ENCODE data around the gene NEB. TPM values are rescaled to one million over a fixed set of nuclear protein-coding genes. Genes with fewer than 3 reads are reported as not detected.

Gene NEB
- total RNA-seq, 2 experiments from 2014 or later, result 0.12 to 0.26 TPM

DNA sequence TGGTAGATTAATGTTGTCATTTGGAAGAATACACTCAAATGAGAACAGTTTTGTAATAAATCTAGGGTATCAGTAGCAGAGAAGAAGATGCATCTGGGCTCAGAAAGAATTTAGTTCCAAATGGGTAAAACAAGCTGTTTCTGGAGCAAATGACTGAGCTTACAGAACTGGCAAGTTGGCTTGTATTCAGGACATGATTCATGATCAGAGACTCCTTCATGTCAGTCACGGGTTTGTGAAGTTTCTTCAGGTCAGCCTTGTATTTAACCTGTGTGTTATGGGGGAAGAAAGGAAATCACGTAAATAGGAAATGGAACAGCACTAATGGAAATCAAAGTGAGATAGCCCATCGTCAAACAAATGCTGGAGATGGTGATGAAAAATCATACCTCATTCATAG, 215.5 kb downstream of the NEB start:
- Mint-ChIP-seq H3K36me3 (no peaks in the 10 kb centered on the region), H3K27ac (no peak overlapping the region), H3K27me3 (no peaks in the 10 kb centered on the region), H3K4me3 (no peak overlapping the region), H3K4me1 (no peaks in the 10 kb centered on the region), H3K9me3 (ENCODE audit: low read depth) (no peaks in the 10 kb centered on the region)
- no peak for ATAC-seq
- DNase-seq, result no peak
- CTCF ChIA-PET, result no interaction called here

DNA sequence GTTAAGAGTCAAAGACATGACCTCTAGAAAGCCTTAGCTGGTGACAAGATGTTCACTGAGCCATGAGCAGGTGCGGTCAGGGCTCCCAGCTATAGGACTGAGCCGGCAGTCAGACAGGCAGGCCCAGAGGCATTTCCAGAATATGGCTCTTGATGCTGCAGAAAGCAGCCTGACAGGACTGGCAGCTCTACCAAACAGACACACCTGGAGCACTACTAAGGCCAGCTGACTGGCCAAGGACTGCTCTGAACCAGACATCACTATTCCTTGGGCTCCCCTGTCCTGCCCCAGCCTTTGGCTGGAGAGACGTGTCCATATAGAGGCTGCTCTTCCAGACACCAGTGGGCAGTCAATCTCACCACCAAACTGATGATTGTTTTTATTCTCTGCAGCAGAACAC, 225.8 kb downstream of the NEB start:
- Mint-ChIP-seq H3K27ac (no peak overlapping the region), H3K4me1 (no peaks in the 10 kb centered on the region), H3K9me3 (ENCODE audit: low read depth) (no peaks in the 10 kb centered on the region), H3K4me3 (no peak overlapping the region), H3K36me3 (no peaks in the 10 kb centered on the region), H3K27me3 (no peaks in the 10 kb centered on the region)
- DNase-seq, result no peak
- no peak for ATAC-seq
- CTCF ChIA-PET, result no interaction called here

DNA sequence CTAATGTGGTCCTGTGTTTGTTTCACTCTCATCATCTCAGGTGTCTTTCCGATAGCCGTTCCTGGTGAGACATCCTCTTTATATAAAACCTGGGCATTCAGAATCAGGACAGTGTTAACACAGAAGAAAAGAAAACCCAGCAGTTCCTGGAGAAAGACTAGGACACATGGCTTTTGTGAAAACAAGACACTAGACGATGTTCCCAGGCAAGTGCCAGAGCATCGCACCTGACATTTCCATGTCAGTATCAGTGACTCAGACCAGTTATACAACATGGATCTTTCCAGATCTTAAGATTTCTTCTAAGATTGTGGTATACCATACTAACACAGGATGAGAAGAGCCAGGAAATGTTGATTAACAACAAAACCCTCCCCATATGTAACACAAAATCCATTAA, 228.1 kb downstream of the NEB start:
- no peak overlapping the region for H3K4me3 Mint-ChIP-seq
- no peaks in the 10 kb centered on the region for H3K9me3 Mint-ChIP-seq (ENCODE audit: low read depth)
- CTCF ChIA-PET, result no interaction called here
- H3K36me3 Mint-ChIP-seq, result no peaks in the 10 kb centered on the region
- no peak for DNase-seq
- no peaks in the 10 kb centered on the region for H3K27me3 Mint-ChIP-seq
- no peak for ATAC-seq
- H3K27ac Mint-ChIP-seq, result no peak overlapping the region
- H3K4me1 Mint-ChIP-seq, result no peaks in the 10 kb centered on the region

DNA sequence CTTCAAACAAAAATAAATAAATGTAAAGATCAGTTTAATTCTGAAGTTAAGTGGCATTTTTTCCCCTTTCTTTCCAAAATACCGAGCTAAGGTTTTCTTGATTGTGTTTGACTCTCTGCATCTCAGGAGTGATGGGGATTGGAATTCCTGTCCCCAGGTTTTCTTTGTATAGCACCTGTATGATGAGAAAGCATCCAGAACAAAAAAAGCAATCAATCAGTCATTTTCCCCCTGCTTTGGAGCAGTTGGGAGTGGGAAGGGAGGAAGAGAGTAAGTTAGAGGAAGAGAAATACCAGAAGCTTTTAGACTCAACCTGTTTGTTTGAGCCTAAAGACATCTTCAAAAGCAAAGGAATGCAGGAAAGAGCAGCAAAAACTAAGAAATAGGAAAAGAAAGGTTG, 236.1 kb downstream of the NEB start:
- no peaks in the 10 kb centered on the region for H3K27me3 Mint-ChIP-seq
- no peaks in the 10 kb centered on the region for H3K9me3 Mint-ChIP-seq (ENCODE audit: low read depth)
- H3K4me1 Mint-ChIP-seq, result no peaks in the 10 kb centered on the region
- H3K36me3 Mint-ChIP-seq, result peaks cover 3% of the 10 kb centered on the region
- ATAC-seq (no peak), DNase-seq (no peak)
- H3K27ac Mint-ChIP-seq, result no peak overlapping the region
- CTCF ChIA-PET, result no interaction called here
- no peak overlapping the region for H3K4me3 Mint-ChIP-seq

DNA sequence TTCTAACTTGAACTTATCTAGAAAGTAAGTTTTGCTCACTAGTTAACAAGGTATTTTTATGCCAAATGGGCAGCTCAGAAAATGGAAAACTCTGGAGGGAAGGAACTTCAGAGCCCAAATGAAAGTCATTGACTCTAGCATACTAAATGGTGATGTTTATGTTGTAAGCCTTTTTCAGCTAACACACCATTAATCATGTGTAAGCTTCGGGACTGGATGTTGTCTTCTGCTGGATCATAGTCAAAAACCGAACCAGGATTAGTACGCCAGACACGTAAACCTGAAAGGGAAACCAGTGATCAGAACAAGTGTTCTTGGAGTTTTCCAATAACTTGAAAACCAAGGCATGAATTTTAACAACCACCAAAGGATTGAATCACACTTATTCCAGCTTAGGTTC, 242.8 kb downstream of the NEB start:
- Mint-ChIP-seq H3K4me1 (no peaks in the 10 kb centered on the region), H3K36me3 (peaks cover 22% of the 10 kb centered on the region), H3K27ac (no peak overlapping the region), H3K4me3 (no peak overlapping the region), H3K9me3 (ENCODE audit: low read depth) (no peaks in the 10 kb centered on the region), H3K27me3 (no peaks in the 10 kb centered on the region)
- DNase-seq, result no peak
- ATAC-seq, result no peak
- CTCF ChIA-PET, result no interaction called here

DNA sequence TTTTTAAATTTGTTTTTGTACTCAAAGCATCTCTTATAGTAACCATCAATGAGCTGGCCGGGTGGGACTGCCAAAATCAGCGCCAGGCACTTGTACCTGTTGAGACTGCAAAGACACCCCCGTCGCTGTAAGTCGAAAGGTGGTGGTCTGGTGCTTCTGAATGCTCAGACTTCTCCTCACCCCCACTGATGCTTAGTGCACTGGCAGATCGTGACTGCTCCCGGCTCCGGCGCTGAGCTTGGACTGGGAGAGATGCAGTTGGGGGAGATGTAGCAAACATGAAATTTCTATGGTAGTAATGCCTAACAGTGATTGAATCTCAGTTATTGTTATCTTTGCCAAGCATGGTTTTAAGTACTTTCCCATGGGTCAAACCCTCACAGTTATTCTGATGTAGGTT, 244.0 kb downstream of the NEB start:
- CTCF ChIA-PET, result no interaction called here
- no peak overlapping the region for H3K27ac Mint-ChIP-seq
- DNase-seq (no peak), ATAC-seq (no peak)
- H3K9me3 Mint-ChIP-seq (ENCODE audit: low read depth), result no peaks in the 10 kb centered on the region
- H3K4me3 Mint-ChIP-seq, result no peak overlapping the region
- H3K27me3 Mint-ChIP-seq, result no peaks in the 10 kb centered on the region
- H3K36me3 Mint-ChIP-seq, result peaks cover 34% of the 10 kb centered on the region
- peaks cover 8% of the 10 kb centered on the region for H3K4me1 Mint-ChIP-seq

DNA sequence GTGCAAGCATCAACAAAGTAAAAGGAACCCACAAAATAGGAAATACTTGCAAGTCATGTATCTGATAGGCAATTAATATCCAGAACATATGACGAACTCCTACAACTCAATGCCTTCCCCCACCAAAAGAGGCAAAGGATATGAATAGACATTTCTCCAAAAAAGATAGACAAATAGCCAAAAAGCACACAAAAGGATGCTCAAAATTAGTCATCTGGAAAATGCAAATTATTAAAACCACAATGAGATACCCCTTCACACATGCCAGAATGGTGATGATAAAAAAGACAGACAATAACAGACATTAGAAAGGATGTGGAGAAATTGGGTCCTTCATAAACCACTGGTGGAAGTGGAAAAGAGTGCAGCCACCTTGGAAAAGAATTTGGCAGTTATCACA, 248.2 kb downstream of the NEB start:
- CTCF ChIA-PET, result no interaction called here
- Mint-ChIP-seq H3K36me3 (peaks cover 59% of the 10 kb centered on the region), H3K27ac (no peak overlapping the region)

DNA sequence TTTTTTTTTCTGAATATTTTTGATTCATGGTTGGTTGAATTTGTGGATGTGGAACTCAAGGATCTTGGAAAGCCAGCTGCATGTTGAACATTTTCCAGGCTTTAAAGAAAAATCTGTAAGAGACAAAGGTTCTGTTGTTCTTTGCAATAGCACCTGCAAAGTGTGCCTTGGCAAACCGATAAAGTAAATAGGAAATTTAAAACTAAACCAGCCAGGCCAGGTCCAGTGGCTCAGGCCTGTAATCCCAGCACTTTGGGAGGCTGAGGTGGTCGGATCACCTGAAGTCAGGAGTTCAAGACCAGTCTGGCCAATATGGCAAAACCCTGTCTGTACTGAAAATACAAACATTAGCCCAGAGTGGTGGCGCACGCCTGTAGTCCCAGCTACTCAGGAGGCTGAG, 250.2 kb downstream of the NEB start:
- H3K27me3 Mint-ChIP-seq, result no peaks in the 10 kb centered on the region
- H3K27ac Mint-ChIP-seq, result no peak overlapping the region
- H3K9me3 Mint-ChIP-seq (ENCODE audit: low read depth), result peaks cover 3% of the 10 kb centered on the region
- H3K4me1 Mint-ChIP-seq, result peaks cover 34% of the 10 kb centered on the region
- ATAC-seq (no peak), DNase-seq (no peak)
- peaks cover 68% of the 10 kb centered on the region for H3K36me3 Mint-ChIP-seq
- CTCF ChIA-PET, result no interaction called here
- no peak overlapping the region for H3K4me3 Mint-ChIP-seq

More for the DNA sequence above, 248.2 kb downstream of the NEB start:
- Mint-ChIP-seq H3K4me1 (peaks cover 27% of the 10 kb centered on the region), H3K9me3 (ENCODE audit: low read depth) (no peaks in the 10 kb centered on the region), H3K27me3 (no peaks in the 10 kb centered on the region), H3K4me3 (no peak overlapping the region)
- DNase-seq (no peak), ATAC-seq (peak; percentile 42)

DNA sequence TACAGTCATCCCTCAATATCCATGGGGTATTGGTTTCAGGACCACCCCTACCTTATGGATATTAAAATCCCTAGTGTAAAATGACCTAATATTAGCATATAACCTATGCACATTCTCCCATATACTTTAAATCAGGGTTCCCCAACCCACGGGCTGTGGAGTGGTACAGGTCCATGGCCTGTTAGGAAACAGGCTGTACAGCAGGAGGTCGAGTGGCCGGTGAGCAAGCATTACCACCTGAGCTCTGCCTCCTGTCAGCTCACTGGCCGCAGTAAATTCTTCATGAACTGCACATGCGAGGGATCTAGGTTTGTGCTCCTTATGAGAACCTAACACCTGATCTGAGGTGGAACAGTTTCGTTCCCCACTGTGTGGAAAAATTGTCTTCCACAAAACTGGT, 250.7 kb downstream of the NEB start:
- CTCF ChIA-PET, result no interaction called here
- no peaks in the 10 kb centered on the region for H3K27me3 Mint-ChIP-seq
- H3K4me3 Mint-ChIP-seq, result no peak overlapping the region
- no peak overlapping the region for H3K27ac Mint-ChIP-seq
- DNase-seq (no peak), ATAC-seq (no peak)
- H3K9me3 Mint-ChIP-seq (ENCODE audit: low read depth), result peaks cover 3% of the 10 kb centered on the region
- H3K36me3 Mint-ChIP-seq, result peaks cover 74% of the 10 kb centered on the region
- peaks cover 34% of the 10 kb centered on the region for H3K4me1 Mint-ChIP-seq

DNA sequence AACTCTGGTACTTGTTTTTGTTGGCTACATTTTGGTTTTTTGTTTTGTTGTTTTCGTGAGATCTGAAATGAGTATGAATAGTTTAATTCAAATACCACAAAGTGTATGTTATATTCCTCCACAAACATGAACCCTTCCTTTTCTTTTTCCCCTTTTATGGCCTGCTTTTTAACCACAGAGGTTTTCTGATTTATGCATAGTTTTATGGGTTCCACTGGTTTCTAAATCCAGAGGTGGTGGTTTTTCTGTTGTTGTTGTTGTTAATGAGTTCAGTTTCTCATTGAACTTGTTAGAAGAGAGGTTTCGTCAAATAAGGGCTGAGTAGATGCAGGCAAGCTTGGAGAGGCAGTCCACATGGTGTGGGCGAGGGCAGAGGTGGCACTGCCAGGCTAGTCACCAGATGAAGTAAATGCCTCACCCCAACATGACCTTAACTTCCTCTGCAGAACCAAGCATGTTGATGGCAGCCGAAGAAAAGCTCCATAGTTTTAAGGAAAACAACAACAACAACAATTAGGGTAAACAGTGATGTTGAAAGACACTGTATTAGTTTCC, 252.0 kb downstream of the NEB start:
- ATAC-seq, result no peak
- peak overlapping the region; percentile 20 for H3K27ac Mint-ChIP-seq
- peaks cover 3% of the 10 kb centered on the region for H3K9me3 Mint-ChIP-seq (ENCODE audit: low read depth)
- H3K27me3 Mint-ChIP-seq, result no peaks in the 10 kb centered on the region
- peaks cover 82% of the 10 kb centered on the region for H3K36me3 Mint-ChIP-seq
- no peak for DNase-seq
- H3K4me3 Mint-ChIP-seq, result no peak overlapping the region
- H3K4me1 Mint-ChIP-seq, result peaks cover 36% of the 10 kb centered on the region
- CTCF ChIA-PET, result no interaction called here

DNA sequence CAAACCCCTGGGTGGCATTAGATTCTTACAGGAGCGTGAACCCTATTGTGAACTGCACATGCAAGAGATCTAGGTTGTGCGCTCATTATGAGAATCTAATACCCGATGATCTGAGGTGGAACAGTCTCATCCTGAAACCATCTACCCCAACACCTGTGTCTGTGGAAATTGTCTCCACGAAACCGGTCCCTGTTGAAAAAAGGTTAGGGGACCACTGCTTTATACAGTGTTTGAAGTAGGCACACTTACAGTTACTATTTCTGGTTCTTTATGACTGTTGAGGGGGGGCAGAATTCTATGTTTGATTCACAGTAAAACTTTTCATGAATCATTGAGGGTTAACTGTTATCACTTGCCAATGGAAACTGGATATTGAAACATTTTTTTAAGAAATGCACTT, 252.5 kb downstream of the NEB start:
- Mint-ChIP-seq H3K9me3 (ENCODE audit: low read depth) (peaks cover 3% of the 10 kb centered on the region), H3K27ac (peak overlapping the region; percentile 20), H3K27me3 (no peaks in the 10 kb centered on the region), H3K36me3 (peaks cover 85% of the 10 kb centered on the region), H3K4me1 (peaks cover 36% of the 10 kb centered on the region), H3K4me3 (no peak overlapping the region)
- peak; percentile 58 for ATAC-seq
- CTCF ChIA-PET, result no interaction called here
- no peak for DNase-seq

DNA sequence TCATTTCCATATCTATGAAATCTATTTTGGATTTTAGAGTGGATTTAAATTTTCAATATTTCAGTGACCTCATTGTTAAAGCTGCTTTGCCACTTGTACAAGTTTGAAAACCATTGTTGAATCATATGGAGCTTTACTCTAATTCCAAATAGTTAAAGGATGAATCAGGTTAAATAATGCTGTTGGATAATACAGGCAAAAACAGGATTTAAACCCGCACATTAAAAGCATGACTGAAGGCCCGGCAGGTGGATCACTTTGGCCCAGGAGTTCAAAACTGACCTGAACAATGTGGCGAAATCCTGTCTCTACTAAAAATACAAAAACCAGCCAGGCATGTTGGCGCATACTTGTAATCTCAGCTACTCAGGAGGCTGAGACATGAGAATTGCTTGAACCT, 256.3 kb downstream of the NEB start:
- no peak for DNase-seq
- Mint-ChIP-seq H3K27me3 (no peaks in the 10 kb centered on the region), H3K4me1 (peaks cover 29% of the 10 kb centered on the region), H3K27ac (no peak overlapping the region), H3K36me3 (peaks cover 77% of the 10 kb centered on the region), H3K4me3 (no peak overlapping the region), H3K9me3 (ENCODE audit: low read depth) (peaks cover 3% of the 10 kb centered on the region)
- CTCF ChIA-PET, result no interaction called here
- no peak for ATAC-seq

DNA sequence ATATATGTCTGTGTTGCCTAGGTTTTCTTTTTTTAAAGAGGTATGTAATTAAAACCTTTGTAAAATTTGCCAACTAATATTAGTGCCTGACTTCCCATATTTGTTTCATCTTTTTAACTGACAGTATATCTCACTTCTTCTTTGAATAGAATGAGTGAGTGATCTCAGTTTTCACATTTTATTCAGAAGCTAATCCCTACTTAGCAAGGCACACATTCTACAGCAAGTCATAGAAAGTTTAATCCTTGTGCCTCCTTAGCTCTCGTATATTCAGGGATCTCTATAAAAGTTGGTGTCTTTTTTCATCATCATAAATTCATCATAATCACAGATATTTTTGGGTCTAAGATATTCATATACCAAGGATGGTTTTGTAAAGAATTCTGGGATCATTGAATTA, 258.0 kb downstream of the NEB start:
- peaks cover 18% of the 10 kb centered on the region for H3K4me1 Mint-ChIP-seq
- CTCF ChIA-PET, result no interaction called here
- no peak for DNase-seq
- H3K36me3 Mint-ChIP-seq, result peaks cover 73% of the 10 kb centered on the region
- no peak for ATAC-seq
- no peak overlapping the region for H3K4me3 Mint-ChIP-seq
- H3K27me3 Mint-ChIP-seq, result no peaks in the 10 kb centered on the region
- peaks cover 3% of the 10 kb centered on the region for H3K9me3 Mint-ChIP-seq (ENCODE audit: low read depth)
- H3K27ac Mint-ChIP-seq, result no peak overlapping the region

DNA sequence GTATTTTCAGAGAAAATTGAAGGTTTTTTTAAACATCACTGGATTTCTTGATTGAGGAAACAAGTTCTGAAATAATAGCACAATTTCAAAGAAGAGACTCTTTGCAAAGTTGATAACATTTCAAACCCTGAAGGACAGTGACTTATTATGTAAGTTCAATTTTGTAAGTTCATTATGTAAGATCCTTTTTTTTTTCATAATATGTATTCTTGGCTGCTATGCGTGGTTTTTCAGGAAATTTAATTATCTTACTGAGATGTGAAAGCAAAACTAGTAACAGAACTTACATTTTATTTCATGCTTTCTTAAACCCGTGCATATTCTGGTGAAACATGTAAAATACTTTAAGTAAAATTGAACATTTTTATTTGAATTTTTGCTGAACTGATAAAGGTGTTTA, 259.2 kb downstream of the NEB start:
- ATAC-seq (no peak), DNase-seq (no peak)
- peaks cover 12% of the 10 kb centered on the region for H3K4me1 Mint-ChIP-seq
- no peak overlapping the region for H3K4me3 Mint-ChIP-seq
- H3K9me3 Mint-ChIP-seq (ENCODE audit: low read depth), result peaks cover 2% of the 10 kb centered on the region
- H3K27ac Mint-ChIP-seq, result no peak overlapping the region
- H3K27me3 Mint-ChIP-seq, result no peaks in the 10 kb centered on the region
- H3K36me3 Mint-ChIP-seq, result peaks cover 74% of the 10 kb centered on the region
- CTCF ChIA-PET, result no interaction called here

DNA sequence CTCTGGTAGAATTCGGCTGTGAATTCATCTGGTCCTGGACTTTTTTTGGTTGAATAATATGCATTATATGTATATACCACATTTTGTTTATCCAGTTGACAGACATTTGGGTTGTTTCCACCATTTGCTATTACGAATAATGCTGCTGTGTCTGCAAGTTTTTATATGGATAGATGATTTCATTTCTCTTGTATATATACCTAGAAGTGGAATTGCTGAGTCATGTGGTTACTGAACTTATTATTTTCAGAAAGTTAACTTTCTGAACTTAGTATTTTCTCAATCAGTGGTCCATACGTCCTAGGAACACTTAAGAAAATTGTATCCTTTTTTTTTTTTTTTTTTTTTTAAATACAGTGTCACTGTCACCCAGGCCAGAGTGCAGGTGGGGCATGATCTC, 261.3 kb downstream of the NEB start:
- CTCF ChIA-PET, result interaction anchor here (0.7 to 1.0 kb wide), 2 partner anchors 8 to 24 kb away, joined by 3 read pairs; no protein-coding TSS in a partner anchor
- H3K4me3 Mint-ChIP-seq, result no peak overlapping the region
- H3K27ac Mint-ChIP-seq, result no peak overlapping the region
- H3K27me3 Mint-ChIP-seq, result no peaks in the 10 kb centered on the region
- ATAC-seq (no peak), DNase-seq (no peak)
- peaks cover 13% of the 10 kb centered on the region for H3K4me1 Mint-ChIP-seq
- H3K9me3 Mint-ChIP-seq (ENCODE audit: low read depth), result no peaks in the 10 kb centered on the region
- peaks cover 78% of the 10 kb centered on the region for H3K36me3 Mint-ChIP-seq

All from activated CD8-positive, alpha-beta memory T cell treated with anti-CD3 and anti-CD28 coated beads, Interleukin-2, amount 10 ng/mL, durations not matched to agents 7 days and 5 days (primary cell).